PC-3 (cell line): ENCODE results near the gene PRICKLE2. TPM values are rescaled to one million over a fixed set of nuclear protein-coding genes. Genes with fewer than 3 reads are reported as not detected.

Experiments
- ATAC-seq: fragments of 200-7000 bp; cut with Tn5 transposase; 2 replicates; pipeline ENCODE4 v1.9.1; 2020; ENCODE audit warnings: mild to moderate bottlenecking, moderate library complexity
- BruUV-seq: library from RNA; stranded (reverse); fragments of 400-500 nt; replicated peaks from 2 replicates; lab custom pipeline; 2021; lab: Mats Ljungman, UMichigan
- CTCF ChIA-PET: fragments of 300-600 bp; sonication (Branson Sonifier 250); formaldehyde crosslinking; loops from one replicate; lab custom pipeline; 2022; ENCODE audit warnings: antibody characterized with exemption; lab: Charles Lee
- POLR2A ChIA-PET: fragments of 300-600 bp; sonication (Branson Sonifier 250); formaldehyde crosslinking; loops from one replicate; lab custom pipeline; 2022; ENCODE audit warnings: antibody characterized with exemption; ENCODE audit not compliant: unreplicated experiment; lab: Charles Lee
- DNase-seq: peaks from one replicate; pipeline ENCODE4 v3.0.0-alpha.2; 2015
- H2AFZ ChIP-seq: fragments of 300-600 bp; sonication (generic); 2 replicates; pipeline ENCODE4 v1.6.0; 2016; ENCODE audit warnings: antibody characterized with exemption, low read length
- H3F3A ChIP-seq: fragments of 300-600 bp; sonication (generic); one replicate; pipeline ENCODE4 v1.6.0; 2017; ENCODE audit warnings: antibody characterized with exemption, low read length, control low read depth, mild to moderate bottlenecking; ENCODE audit not compliant: unreplicated experiment
- H3K27ac ChIP-seq: fragments of 300-600 bp; sonication (generic); 2 replicates; pipeline ENCODE4 v1.5.1; 2016; ENCODE audit warnings: mild to moderate bottlenecking, low read length
- H3K27me3 ChIP-seq: fragments of 300-600 bp; sonication (generic); 2 replicates; pipeline ENCODE4 v1.6.1; 2016; ENCODE audit warnings: low read length, mixed read lengths
- H3K36me3 ChIP-seq: fragments of 300-600 bp; sonication (generic); 2 replicates; pipeline ENCODE4 v1.6.1; 2016; ENCODE audit warnings: low read depth, mixed run types, low read length, mixed read lengths
- H3K4me1 ChIP-seq: fragments of 300-600 bp; sonication (generic); 2 replicates; pipeline ENCODE4 v1.5.1; 2016; ENCODE audit warnings: low read length; ENCODE audit not compliant: insufficient read depth
- H3K4me2 ChIP-seq: fragments of 300-600 bp; sonication (generic); 2 replicates; pipeline ENCODE4 v1.6.0; 2016; ENCODE audit warnings: low read length
- H3K4me3 ChIP-seq: fragments of 300-600 bp; sonication (generic); 2 replicates; pipeline ENCODE4 v1.5.1; 2016; ENCODE audit warnings: mild to moderate bottlenecking, low read length, mixed read lengths
- H3K79me2 ChIP-seq: fragments of 300-600 bp; sonication (generic); 2 replicates; pipeline ENCODE4 v1.6.1; 2017; ENCODE audit warnings: low read length, mixed read lengths
- H3K9ac ChIP-seq: fragments of 300-600 bp; sonication (generic); 2 replicates; pipeline ENCODE4 v1.6.0; 2016; ENCODE audit warnings: mild to moderate bottlenecking, low read length
- H3K9me2 ChIP-seq: fragments of 300-600 bp; sonication (generic); replicated peaks from 2 replicates; pipeline ENCODE4 v1.6.1; 2016; ENCODE audit warnings: mixed run types, low read length, mixed read lengths
- H3K9me3 ChIP-seq: fragments of 300-600 bp; sonication (generic); 2 replicates; pipeline ENCODE4 v1.6.1; 2016; ENCODE audit warnings: low read length, mixed read lengths
- H4K20me1 ChIP-seq: fragments of 300-600 bp; sonication (generic); 2 replicates; pipeline ENCODE4 v1.6.1; 2016; ENCODE audit warnings: low read length, mixed read lengths
- CTCF ChIP-seq: fragments of 300-600 bp; sonication (generic); conservative IDR thresholded peaks from 2 replicates; pipeline ENCODE4 v1.5.1; 2017; ENCODE audit warnings: antibody characterized with exemption, low read depth, mild to moderate bottlenecking, low read length
- EZH2 ChIP-seq: fragments of 300-600 bp; sonication (generic); IDR thresholded peaks from one replicate; pipeline ENCODE4 v1.6.1; 2017; ENCODE audit warnings: antibody characterized with exemption, mild to moderate bottlenecking, low read length; ENCODE audit not compliant: unreplicated experiment
- EZH2phosphoT487 ChIP-seq: fragments of 300-600 bp; sonication (generic); IDR thresholded peaks from 2 replicates; pipeline ENCODE4 v1.6.1; 2018; ENCODE audit warnings: mild to moderate bottlenecking, antibody characterized with exemption, low read length, borderline replicate concordance
- intact Hi-C: fragments of 100-400 bp; cut with micrococcal nuclease; formaldehyde crosslinking; loops from 2 replicates; pipeline ENCODE4 v1.9.0; 2023
- total RNA-seq: library from RNA; depleted of rRNA; stranded (reverse); fragments of >200 nt; gene quantifications from 2 replicates; pipeline ENCODE4 v1.2.3, GENCODE V29; 2014

PRICKLE2 gene
- total RNA-seq, 1 experiment from 2014 or later, result 1.8 TPM

DNA sequence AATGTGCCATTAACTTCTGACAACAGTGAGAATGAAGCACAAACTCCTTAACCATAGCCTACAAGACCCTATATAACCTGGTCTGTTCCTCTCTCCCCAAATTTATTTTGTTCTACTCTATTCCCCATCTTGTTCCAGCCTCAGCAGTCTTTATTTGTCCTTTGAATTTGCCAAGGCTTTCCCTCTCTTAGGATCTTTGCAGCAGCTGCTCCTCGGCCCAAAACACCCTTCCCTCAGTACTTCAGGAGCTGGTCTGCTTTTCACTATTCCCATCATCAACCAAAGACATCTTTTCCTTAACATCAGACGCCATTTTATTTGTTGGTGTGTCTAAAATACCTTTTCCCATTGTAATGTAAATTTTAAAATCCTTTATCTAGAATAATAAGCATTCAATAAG lies 10.2 kb downstream of the PRICKLE2 start:
- BruUV-seq, result no TSS peak
- Histone ChIP-seq H3K27ac (no peak overlapping the region), H3K4me3 (no peak overlapping the region), H3F3A (no peaks in the 10 kb centered on the region), H4K20me1 (no peaks in the 10 kb centered on the region), H3K4me2 (no peak overlapping the region), H3K27me3 (no peaks in the 10 kb centered on the region), H3K9me3 (no peaks in the 10 kb centered on the region), H2AFZ (no peak overlapping the region), H3K79me2 (no peaks in the 10 kb centered on the region), H3K9me2 (no peaks in the 10 kb centered on the region), H3K36me3 (no peaks in the 10 kb centered on the region), H3K4me1 (no peaks in the 10 kb centered on the region), H3K9ac (no peak overlapping the region)
- POLR2A ChIA-PET, result no interaction called here
- CTCF ChIA-PET, result no interaction called here
- ATAC-seq, result no peak
- no peak for DNase-seq
- intact Hi-C loops, result no loop called here
- no peak for TF ChIP-seq EZH2phosphoT487
- no peak for TF ChIP-seq CTCF
- no peak for TF ChIP-seq EZH2

DNA sequence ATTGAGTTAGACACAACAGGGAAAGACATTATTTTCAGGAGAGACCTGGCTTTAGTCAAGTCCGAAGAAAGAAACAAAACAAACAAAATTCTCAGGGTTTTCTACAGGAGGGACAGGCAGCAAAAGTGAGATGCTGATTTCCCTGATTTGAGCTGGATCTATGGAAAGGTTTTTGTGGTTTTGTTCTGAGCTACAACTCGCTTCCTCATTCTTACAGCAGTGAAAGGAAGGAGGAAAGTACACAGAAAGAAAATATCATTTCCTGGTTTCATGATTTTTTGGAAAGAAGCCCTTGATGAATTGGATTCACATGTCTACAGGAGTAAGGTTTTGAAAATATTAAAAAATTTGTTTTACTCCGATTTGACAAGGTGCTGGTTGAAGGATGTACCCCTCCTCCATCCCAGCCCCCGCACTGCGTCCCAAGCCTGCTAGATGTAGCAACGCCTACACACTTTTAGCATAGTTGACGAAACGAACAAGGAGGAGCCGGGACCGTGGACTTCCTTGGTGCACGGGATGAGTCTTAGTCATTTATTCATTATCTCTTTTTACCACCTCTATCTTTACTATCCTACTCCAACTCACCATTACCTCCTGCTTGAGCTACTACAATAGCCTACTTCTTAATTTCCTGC lies 10.8 kb downstream of the PRICKLE2 start:
- Histone ChIP-seq H3K9me3 (no peaks in the 10 kb centered on the region), H3K4me1 (peaks cover 2% of the 10 kb centered on the region; the same call in 1 of the 2 replicates), H3K27me3 (no peaks in the 10 kb centered on the region), H2AFZ (no peak overlapping the region), H3K9ac (no peak overlapping the region), H3K36me3 (no peaks in the 10 kb centered on the region), H3K4me2 (no peak overlapping the region), H4K20me1 (no peaks in the 10 kb centered on the region), H3K4me3 (no peak overlapping the region), H3K27ac (no peak overlapping the region), H3K9me2 (no peaks in the 10 kb centered on the region), H3K79me2 (no peaks in the 10 kb centered on the region), H3F3A (no peaks in the 10 kb centered on the region)
- TF ChIP-seq EZH2phosphoT487 (no peak), EZH2 (no peak), CTCF (no peak)
- ChIA-PET CTCF (no interaction called here), POLR2A (no interaction called here)
- DNase-seq (no peak), ATAC-seq (no peak)
- intact Hi-C loops, result no loop called here
- no TSS peak for BruUV-seq

DNA sequence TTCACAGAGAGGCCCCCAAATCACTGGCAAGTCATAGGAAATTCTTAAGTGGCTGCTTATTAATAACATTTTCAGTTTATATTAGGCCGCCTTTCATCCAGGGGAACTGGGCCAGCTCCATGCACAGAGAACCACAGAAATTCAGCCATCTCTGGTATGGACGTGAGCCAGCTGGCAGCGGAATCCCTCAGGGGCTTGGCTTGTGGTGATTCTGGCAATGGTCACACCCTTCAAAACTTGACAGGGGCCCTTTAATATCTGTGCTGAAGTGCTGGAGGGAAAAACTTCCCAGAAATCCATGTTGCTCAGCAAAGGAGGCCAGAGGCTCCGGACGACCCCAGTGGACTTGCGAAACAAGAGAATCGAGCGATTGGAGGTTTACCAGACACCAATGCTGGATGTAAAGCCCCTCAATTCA lies 11.3 kb downstream of the PRICKLE2 start:
- Histone ChIP-seq H4K20me1 (no peaks in the 10 kb centered on the region), H3K9ac (no peak overlapping the region), H3K4me1 (peaks cover 3% of the 10 kb centered on the region; the same call in 1 of the 2 replicates), H3F3A (no peaks in the 10 kb centered on the region), H3K27me3 (no peaks in the 10 kb centered on the region), H3K27ac (no peak overlapping the region), H3K4me3 (no peak overlapping the region), H3K9me2 (no peaks in the 10 kb centered on the region), H3K79me2 (no peaks in the 10 kb centered on the region), H3K36me3 (no peaks in the 10 kb centered on the region), H2AFZ (no peak overlapping the region), H3K9me3 (no peaks in the 10 kb centered on the region), H3K4me2 (no peak overlapping the region)
- ChIA-PET POLR2A (no interaction called here), CTCF (no interaction called here)
- intact Hi-C loops, result no loop called here
- DNase-seq, result no peak
- TF ChIP-seq EZH2phosphoT487, result no peak
- TF ChIP-seq EZH2, result no peak
- no peak for TF ChIP-seq CTCF
- BruUV-seq, result no TSS peak
- ATAC-seq, result no peak
